HEK293 (cell line): ENCODE results near the gene FRZB.

ENCODE experiments used
- ATF2 ChIP-seq: fragments of 450-650 bp; formaldehyde crosslinking; IDR thresholded peaks from 2 replicates; pipeline ENCODE4 v1.5.1; 2016; ENCODE audit warnings: missing biosample characterization, missing genetic modification characterization, low read depth
- CTCF ChIP-seq: fragments of 450-650 bp; formaldehyde crosslinking; IDR thresholded peaks from 2 replicates; pipeline ENCODE4 v1.5.1; 2016; ENCODE audit warnings: missing biosample characterization, missing genetic modification characterization
- KLF16 ChIP-seq: fragments of 450-650 bp; formaldehyde crosslinking; IDR thresholded peaks from 2 replicates; pipeline ENCODE4 v1.5.1; 2017; ENCODE audit warnings: missing biosample characterization, missing genetic modification characterization
- REST ChIP-seq: fragments of 450-650 bp; formaldehyde crosslinking; IDR thresholded peaks from 2 replicates; pipeline ENCODE4 v1.5.1; 2016; ENCODE audit warnings: missing biosample characterization, missing genetic modification characterization
- SETDB1 ChIP-seq: IDR thresholded peaks from one replicate; pipeline ENCODE4 v1.6.1; 2017; ENCODE audit warnings: mild to moderate bottlenecking, low read length, moderate library complexity, mixed read lengths; ENCODE audit not compliant: insufficient read length
- TCF7L2 ChIP-seq: IDR thresholded peaks from 2 replicates; pipeline ENCODE4 v1.6.1; 2011; ENCODE audit warnings: low read depth, mild to moderate bottlenecking, inconsistent platforms, low read length, moderate library complexity, borderline replicate concordance
- ZBTB1 ChIP-seq: fragments of 450-650 bp; formaldehyde crosslinking; IDR thresholded peaks from 2 replicates; pipeline ENCODE4 v1.5.1; 2016; ENCODE audit warnings: missing biosample characterization, missing genetic modification characterization
- ZNF24 ChIP-seq: fragments of 450-650 bp; formaldehyde crosslinking; IDR thresholded peaks from 2 replicates; pipeline ENCODE4 v1.5.1; 2016; ENCODE audit warnings: missing biosample characterization, missing genetic modification characterization
- ZNF274 ChIP-seq, 2 experiments: fragments of 200-500 bp in 1 of 2; fragments of 450-650 bp in 1 of 2; sonication (Bioruptor generic) in 1 of 2; formaldehyde crosslinking in 1 of 2; IDR thresholded peaks; 2 replicates each; pipeline versions ENCODE4 v1.5.1 to v1.6.1; 2014 to 2016; ENCODE audit warnings: borderline replicate concordance in 1 of 2, inconsistent platforms in 1 of 2, low read length in 1 of 2, missing biosample characterization in 1 of 2, missing genetic modification characterization in 1 of 2
- ZNF311 ChIP-seq: fragments of 450-650 bp; formaldehyde crosslinking; IDR thresholded peaks from 2 replicates; pipeline ENCODE4 v1.5.1; 2017; ENCODE audit warnings: missing biosample characterization, missing genetic modification characterization, borderline replicate concordance
- ZNF658 ChIP-seq: fragments of 450-650 bp; formaldehyde crosslinking; IDR thresholded peaks from 2 replicates; pipeline ENCODE4; 2016; ENCODE audit warnings: missing biosample characterization, missing genetic modification characterization
- ZNF777 ChIP-seq: fragments of 450-650 bp; formaldehyde crosslinking; IDR thresholded peaks from 2 replicates; pipeline ENCODE4 v1.5.1; 2017; ENCODE audit warnings: missing biosample characterization, missing genetic modification characterization, borderline replicate concordance

GRCh38 chr2:182906454-182906853, 40.0 kb upstream of the FRZB start:
- no peak for TF ChIP-seq TCF7L2
- no peak for TF ChIP-seq ZNF24 (tag by site-specific recombination)
- no peak for TF ChIP-seq ATF2 (tag by site-specific recombination)
- TF ChIP-seq CTCF (tag by site-specific recombination) = no peak
- no peak for TF ChIP-seq REST
- TF ChIP-seq ZBTB1 (tag by site-specific recombination) = no peak
- no peak for TF ChIP-seq ZNF777 (tag by site-specific recombination)
- TF ChIP-seq ZNF658 (tag by site-specific recombination) = no peak
- no peak for TF ChIP-seq KLF16 (tag by site-specific recombination)
- no peak for TF ChIP-seq ZNF274 (IDR thresholded peaks at IDR 0.05; ENCODE audit: low read length)
- TF ChIP-seq ZNF274 (tag by site-specific recombination; IDR thresholded peaks at IDR 0.05; ENCODE audit: borderline replicate concordance) = no peak
- no peak for TF ChIP-seq ZNF311 (tag by site-specific recombination)
- TF ChIP-seq SETDB1 = no peak
